GM19193 (cell line): ENCODE results near the gene GARNL3.

Source experiments
- POLR2A ChIP-seq: IDR thresholded peaks from 4 replicates; pipeline ENCODE4 v1.6.1; 2011; ENCODE audit not compliant: insufficient read depth, insufficient read length; ENCODE audit errors: extremely low read depth

Gene GARNL3

GRCh38 chr9:127384901-127385300 is 120.3 kb downstream of the GARNL3 start:
- TF ChIP-seq POLR2A: no peak

- TF ChIP-seq POLR2A: no peak
Measured at GRCh38 chr9:127386249-127386648, 121.7 kb downstream of the GARNL3 start.

- no peak for TF ChIP-seq POLR2A
Measured at GRCh38 chr9:127386981-127387380, 122.4 kb downstream of the GARNL3 start.

- no peak for TF ChIP-seq POLR2A
Measured at GRCh38 chr9:127388037-127388855, 123.7 kb downstream of the GARNL3 start.

- no peak for TF ChIP-seq POLR2A
Measured at GRCh38 chr9:127388856-127389238, 124.3 kb downstream of the GARNL3 start.

- no peak for TF ChIP-seq POLR2A
Measured at GRCh38 chr9:127389381-127390247, 125.0 kb downstream of the GARNL3 start.

GRCh38 chr9:127390248-127390545 is 125.6 kb downstream of the GARNL3 start:
- TF ChIP-seq POLR2A: no peak

- no peak for TF ChIP-seq POLR2A
Measured at GRCh38 chr9:127390563-127390962, 126.0 kb downstream of the GARNL3 start.

- TF ChIP-seq POLR2A: no peak
Measured at GRCh38 chr9:127392166-127392565, 127.6 kb downstream of the GARNL3 start.

- no peak for TF ChIP-seq POLR2A
Measured at GRCh38 chr9:127392976-127393375, 128.4 kb downstream of the GARNL3 start.

GRCh38 chr9:127393645-127394044 is 129.1 kb downstream of the GARNL3 start:
- TF ChIP-seq POLR2A: no peak

- no peak for TF ChIP-seq POLR2A
Measured at GRCh38 chr9:127395497-127396252, 131.1 kb downstream of the GARNL3 start.

- TF ChIP-seq POLR2A: peak; percentile 52
Measured at GRCh38 chr9:127396253-127396807, 131.8 kb downstream of the GARNL3 start.

- TF ChIP-seq POLR2A: peak; percentile 54
Measured at GRCh38 chr9:127396808-127397645, 132.5 kb downstream of the GARNL3 start, which contains the start of gene SLC2A8. Gene SLC2A8, plus strand, starts transcription at chr9:127397169. Its CDS starts 62 bp downstream, at chr9:127397231.
